Endothelial cell of umbilical vein (primary cell): ENCODE results near the gene PROCA1. TPM values are rescaled to one million over a fixed set of nuclear protein-coding genes. Genes with fewer than 3 reads are reported as not detected.

Experiments used
- BruUV-seq: library from RNA; stranded (reverse); fragments of 400-500 nt; replicated peaks from 2 replicates; lab custom pipeline; 2021; lab: Mats Ljungman, UMichigan
- CTCF ChIA-PET: fragments of 300-600, 350-600 bp; sonication (Branson Sonifier 250); formaldehyde crosslinking; loops from one replicate; lab custom pipeline; 2021; ENCODE audit warnings: antibody characterized with exemption, inconsistent platforms; lab: Charles Lee
- POLR2A ChIA-PET: fragments of 300-600, 350-600 bp; sonication (Branson Sonifier 250); formaldehyde crosslinking; loops from one replicate; lab custom pipeline; 2021; ENCODE audit warnings: antibody characterized with exemption, inconsistent platforms; lab: Charles Lee
- DNase-seq: peaks from one replicate; pipeline ENCODE4 v3.0.0-alpha.2; 2011; ENCODE audit warnings: low read depth, low spot score
- FAIRE-seq: peaks from 2 replicates; lab custom pipeline; 2011; peaks lifted over from hg19 to GRCh38; lab: Jason Lieb, UNC
- H2AFZ ChIP-seq: 2 replicates; pipeline ENCODE4 v1.6.0; 2012; ENCODE audit warnings: low read depth, low read length, control low read depth, inconsistent platforms
- H3K27ac ChIP-seq: 2 replicates; pipeline ENCODE4 v1.5.1; 2011; ENCODE audit warnings: low read depth, mild to moderate bottlenecking, control low read depth, low read length, moderate library complexity; ENCODE audit not compliant: insufficient read depth
- H3K27me3 ChIP-seq, 2 experiments: 2 replicates each; pipeline versions ENCODE4 v1.6.0 to v1.6.1; 2011; ENCODE audit warnings: low read length in 2 of 2, mixed read lengths in 1 of 2; ENCODE audit not compliant: control insufficient read depth in 2 of 2, insufficient read depth in 2 of 2
- H3K36me3 ChIP-seq, 2 experiments: 2 replicates in 1 of 2; 3 replicates in 1 of 2; pipeline ENCODE4 v1.5.1; 2011; ENCODE audit warnings: low read length in 2 of 2, mild to moderate bottlenecking in 1 of 2, moderate library complexity in 1 of 2; ENCODE audit not compliant: control insufficient read depth in 2 of 2, insufficient read depth in 2 of 2; ENCODE audit errors: extremely low read depth in 1 of 2
- H3K4me1 ChIP-seq: 3 replicates; pipeline ENCODE4 v1.5.1; 2011; ENCODE audit warnings: mild to moderate bottlenecking, low read length; ENCODE audit not compliant: control insufficient read depth, insufficient read depth; ENCODE audit errors: extremely low read depth
- H3K4me2 ChIP-seq: 2 replicates; pipeline ENCODE4 v1.6.1; 2011; ENCODE audit warnings: low read length, control low read depth, mixed read lengths; ENCODE audit not compliant: insufficient read depth
- H3K4me3 ChIP-seq, 3 experiments: fragments of 200-600 bp in 1 of 3; sonication (generic), shearing (Covaris generic) in 1 of 3; replicated peaks in 1 of 3; 2 replicates each; pipeline ENCODE4 v1.5.1; 2011 to 2016; ENCODE audit warnings: control low read depth in 3 of 3, low read length in 3 of 3, mild to moderate bottlenecking in 2 of 3, inconsistent platforms in 1 of 3, low read depth in 1 of 3, moderate library complexity in 1 of 3; ENCODE audit not compliant: insufficient read depth in 1 of 3
- H3K79me2 ChIP-seq: 2 replicates; pipeline ENCODE4 v1.6.0; 2012; ENCODE audit warnings: low read length, inconsistent platforms; ENCODE audit not compliant: control insufficient read depth, insufficient read depth
- H3K9ac ChIP-seq: replicated peaks from 2 replicates; pipeline ENCODE3; 2011; ENCODE audit warnings: low read length, control low read depth; ENCODE audit not compliant: insufficient read depth; ENCODE audit errors: extremely low read depth
- H3K9me1 ChIP-seq: replicated peaks from 3 replicates; pipeline ENCODE4 v1.6.0; 2011; ENCODE audit warnings: mild to moderate bottlenecking, low read length; ENCODE audit not compliant: control insufficient read depth, insufficient read depth; ENCODE audit errors: extremely low read depth
- H3K9me3 ChIP-seq: replicated peaks from 2 replicates; pipeline ENCODE4 v1.5.1; 2012; ENCODE audit warnings: low read length, inconsistent platforms; ENCODE audit not compliant: control insufficient read depth, insufficient read depth
- H4K20me1 ChIP-seq: replicated peaks from 2 replicates; pipeline ENCODE3; 2011; ENCODE audit warnings: mild to moderate bottlenecking, low read length; ENCODE audit not compliant: control insufficient read depth, insufficient read depth; ENCODE audit errors: extremely low read depth
- CTCF ChIP-seq, 2 donors: IDR thresholded peaks; 1 replicate in 1 of 2; 2 replicates in 1 of 2; pipeline ENCODE4 v1.5.1; 2011; ENCODE audit warnings: low read length in 2 of 2, mild to moderate bottlenecking in 2 of 2, moderate library complexity in 2 of 2, control low read depth in 1 of 2, inconsistent platforms in 1 of 2, low read depth in 1 of 2; ENCODE audit not compliant: insufficient read depth in 1 of 2; ENCODE audit errors: extremely low read depth in 1 of 2
- EZH2 ChIP-seq: IDR thresholded peaks from 2 replicates; pipeline ENCODE4 v1.6.1; 2012; ENCODE audit warnings: borderline replicate concordance, low read depth, mild to moderate bottlenecking, moderate library complexity, low read length, inconsistent platforms; ENCODE audit not compliant: severe bottlenecking
- FOS ChIP-seq: IDR thresholded peaks from 2 replicates; pipeline ENCODE4 v1.6.1; 2011; ENCODE audit warnings: mild to moderate bottlenecking, low read length, moderate library complexity, borderline replicate concordance; ENCODE audit not compliant: insufficient read depth
- GATA2 ChIP-seq: IDR thresholded peaks from 2 replicates; pipeline ENCODE4 v1.7.0; 2011; ENCODE audit warnings: low read depth, mild to moderate bottlenecking, moderate library complexity, mixed read lengths, low read length; ENCODE audit not compliant: insufficient read length, insufficient read depth
- JUN ChIP-seq: IDR thresholded peaks from 2 replicates; pipeline ENCODE4 v1.6.1; 2011; ENCODE audit warnings: borderline replicate concordance, low read depth; ENCODE audit not compliant: insufficient read length, insufficient read depth
- MAX ChIP-seq: IDR thresholded peaks from 2 replicates; pipeline ENCODE4 v1.6.1; 2011; ENCODE audit not compliant: insufficient read depth, insufficient read length
- MYC ChIP-seq: IDR thresholded peaks from one replicate; pipeline ENCODE4 v1.6.1; 2011; ENCODE audit warnings: mild to moderate bottlenecking, low read depth, low read length
- POLR2A ChIP-seq: IDR thresholded peaks from 2 replicates; pipeline ENCODE4 v1.6.1; 2012; ENCODE audit warnings: low read depth, mild to moderate bottlenecking, control low read depth, low read length
- POLR2AphosphoS5 ChIP-seq: IDR thresholded peaks from 2 replicates; pipeline ENCODE4 v1.6.1; 2012; ENCODE audit warnings: low read depth, mild to moderate bottlenecking, control low read depth, low read length, moderate library complexity; ENCODE audit not compliant: insufficient read depth
- dilution Hi-C: fragments of 300-500 bp; cut with MboI; formaldehyde crosslinking; loops from one replicate; pipeline ENCODE4 v1.15.0; 2019; ENCODE audit warnings: low sequenced_read_pairs; ENCODE audit not compliant: extremely low pct_ligation_motif_present
- intact Hi-C: fragments of 100-400 bp; cut with micrococcal nuclease; formaldehyde crosslinking; loops from one replicate; pipeline ENCODE4 v1.10.0; 2022
- polyA plus RNA-seq, 4 experiments: library from polyadenylated mRNA; depleted of rRNA in 3 of 4; stranded (reverse) in 3 of 4; unstranded in 1 of 4; fragments of >200 nt; gene quantifications; 2 replicates each; pipeline versions ENCODE4 v1.2.1 to v1.2.3, GENCODE V29; 2011 to 2012; ENCODE audit warnings: missing spikeins in 1 of 4
- total RNA-seq: library from RNA; stranded (reverse); gene quantifications from 2 replicates; pipeline ENCODE4 v1.2.3, GENCODE V29; 2021

Gene PROCA1
- total and polyA plus RNA-seq, 2 donors (not counting 3 experiments of a cell fraction or from before 2014, with no cell fraction given) = 2.0 to 2.1 TPM

- ChIA-PET POLR2A (interaction anchor here (1.2 to 1.5 kb wide), 2 partner anchors 15 to 98 kb away, joined by 4 to 7 read pairs; partner anchors contain the start of gene NEK8), CTCF (interaction anchor here (0.9 to 16.6 kb wide), 2 partner anchors 14 to 18 kb away, joined by 3 to 602 read pairs; partner anchors contain the start of genes NEK8 and TLCD1)
- intact Hi-C loops (no loop called here), dilution Hi-C loops (no loop called here)
- no peaks in the 10 kb centered on the region for H3K9me1 ChIP-seq
- DNase-seq (peak; percentile 63), FAIRE-seq (peak; percentile 85)
- peak within 1 kb of the TSS; percentile 86 for H3K27ac ChIP-seq
- H2AFZ ChIP-seq = peak within 1 kb of the TSS; percentile 14
- H3K4me3 ChIP-seq = peak within 1 kb of the TSS; percentile 77 to 94 (median 86)
- peak within 1 kb of the TSS; percentile 84 for H3K4me2 ChIP-seq
- no peaks in the 10 kb centered on the region for H3K27me3 ChIP-seq
- no peaks in the 10 kb centered on the region for H4K20me1 ChIP-seq
- BruUV-seq = TSS peak; percentile 37
- TF ChIP-seq MAX = no peak
- TF ChIP-seq FOS = no peak
- TF ChIP-seq POLR2AphosphoS5 = peak; percentile 97
- TF ChIP-seq CTCF (IDR thresholded peaks at IDR 0.05; ENCODE audit: extremely low read depth in 1 of 2, insufficient read depth in 1 of 2, low read depth in 1 of 2, low read length in 2 of 2) = no peak
- no peak for TF ChIP-seq JUN
- TF ChIP-seq POLR2A = peak; percentile 98
- TF ChIP-seq GATA2 = no peak
- TF ChIP-seq MYC = no peak
- TF ChIP-seq EZH2 = no peak
- peaks cover 31% of the 10 kb centered on the region for H3K79me2 ChIP-seq
- H3K4me1 ChIP-seq = peaks cover 28% of the 10 kb centered on the region
- no peaks in the 10 kb centered on the region for H3K9me3 ChIP-seq
- peak within 1 kb of the TSS; percentile 91 for H3K9ac ChIP-seq
- H3K36me3 ChIP-seq = peaks cover 4 to 10% of the 10 kb centered on the region in 2 experiments
Observed at GRCh38 chr17:28743243-28744103, 31.8 kb upstream of the PROCA1 start, which contains the start of gene TRAF4. Gene TRAF4 (plus strand): TSS chr17:28744011. CDS start chr17:28744113, 102 bp downstream.
